Vagina (tissue), 2 donors: ENCODE measurements around the gene MKRN2OS.
A peak's percentile ranks its signal among the peaks of the same experiment; 100 is the strongest.

Experiments used
- CTCF ChIP-seq, 3 experiments: fragments of 450-650 bp in 2 of 3; fragments of 200-600 bp in 1 of 3; sonication (generic) in 1 of 3; IDR thresholded peaks; one replicate each; pipeline ENCODE4 v1.5.1; 2017 to 2019; ENCODE audit warnings: antibody characterized with exemption in 3 of 3, mild to moderate bottlenecking in 2 of 3, moderate library complexity in 2 of 3
- POLR2A ChIP-seq, 2 donors: fragments of 450-650 bp; IDR thresholded peaks; one replicate each; pipeline ENCODE4 v1.6.1; 2017; ENCODE audit warnings: antibody characterized with exemption in 2 of 2, mild to moderate bottlenecking in 2 of 2, moderate library complexity in 2 of 2
- POLR2AphosphoS5 ChIP-seq, 2 donors: sonication (generic); formaldehyde crosslinking; IDR thresholded peaks; one replicate each; pipeline ENCODE4 v1.9.0; 2017; ENCODE audit warnings: antibody characterized with exemption in 2 of 2, mild to moderate bottlenecking in 2 of 2, low read depth in 1 of 2; ENCODE audit not compliant: insufficient read depth in 1 of 2

- TF ChIP-seq CTCF (IDR thresholded peaks at IDR 0.05) (no peak), POLR2AphosphoS5 (IDR thresholded peaks at IDR 0.05; ENCODE audit: insufficient read depth in 1 of 2, low read depth in 1 of 2) (peak; percentile 41 to 96), POLR2A (IDR thresholded peaks at IDR 0.05) (peak in 1 of 2 donors; percentile 96)
These were observed 11.6 kb upstream of the MKRN2OS start, which contains the start of gene MKRN2 for GRCh38 chr3:12556690-12557472.
